Hepatocyte (in vitro differentiated cells): ENCODE data around the gene TBL3.

ENCODE experiments used
- EZH2phosphoT487 ChIP-seq: fragments of 200-600 bp; sonication (generic); IDR thresholded peaks from one replicate; pipeline ENCODE4 v1.6.1; 2018; ENCODE audit warnings: antibody characterized with exemption, mild to moderate bottlenecking, low read depth, moderate library complexity; ENCODE audit not compliant: unreplicated experiment, severe bottlenecking
- TF ChIP-seq, protein P1 (sequence below): fragments of 200-600 bp; sonication (generic); IDR thresholded peaks from 2 replicates; pipeline ENCODE4 v1.5.1; 2016; ENCODE audit warnings: antibody characterized with exemption, mild to moderate bottlenecking; ENCODE audit not compliant: poor library complexity

DNA sequence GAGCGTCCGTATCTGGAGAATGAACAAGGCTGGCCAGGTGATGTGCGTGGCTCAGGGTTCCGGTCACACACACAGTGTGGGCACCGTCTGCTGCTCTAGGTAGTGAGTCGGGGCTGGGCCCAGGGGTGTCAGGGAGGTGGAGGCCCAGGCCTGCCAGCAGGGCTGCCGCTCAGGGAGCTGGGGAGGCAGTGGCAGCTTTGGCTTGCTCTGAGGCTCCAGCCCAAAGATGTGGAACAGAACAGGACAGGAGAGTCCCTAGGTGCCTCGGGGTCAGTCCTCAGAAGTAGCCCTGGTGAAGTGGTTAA is 4.3 kb downstream of the TBL3 start:
- no peak for TF ChIP-seq EZH2phosphoT487
- TF ChIP-seq, protein P1, sequence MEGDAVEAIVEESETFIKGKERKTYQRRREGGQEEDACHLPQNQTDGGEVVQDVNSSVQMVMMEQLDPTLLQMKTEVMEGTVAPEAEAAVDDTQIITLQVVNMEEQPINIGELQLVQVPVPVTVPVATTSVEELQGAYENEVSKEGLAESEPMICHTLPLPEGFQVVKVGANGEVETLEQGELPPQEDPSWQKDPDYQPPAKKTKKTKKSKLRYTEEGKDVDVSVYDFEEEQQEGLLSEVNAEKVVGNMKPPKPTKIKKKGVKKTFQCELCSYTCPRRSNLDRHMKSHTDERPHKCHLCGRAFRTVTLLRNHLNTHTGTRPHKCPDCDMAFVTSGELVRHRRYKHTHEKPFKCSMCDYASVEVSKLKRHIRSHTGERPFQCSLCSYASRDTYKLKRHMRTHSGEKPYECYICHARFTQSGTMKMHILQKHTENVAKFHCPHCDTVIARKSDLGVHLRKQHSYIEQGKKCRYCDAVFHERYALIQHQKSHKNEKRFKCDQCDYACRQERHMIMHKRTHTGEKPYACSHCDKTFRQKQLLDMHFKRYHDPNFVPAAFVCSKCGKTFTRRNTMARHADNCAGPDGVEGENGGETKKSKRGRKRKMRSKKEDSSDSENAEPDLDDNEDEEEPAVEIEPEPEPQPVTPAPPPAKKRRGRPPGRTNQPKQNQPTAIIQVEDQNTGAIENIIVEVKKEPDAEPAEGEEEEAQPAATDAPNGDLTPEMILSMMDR, result no peak
